Neuronal stem cell (in vitro differentiated cells): ENCODE data around the gene IGFL2.

Experiments used
- DNase-seq: peaks from one replicate; pipeline ENCODE4 v3.0.0-alpha.2; 2013; ENCODE audit warnings: low spot score
- H2AFZ ChIP-seq: one replicate; pipeline ENCODE4 v1.6.1; 2013; ENCODE audit warnings: mild to moderate bottlenecking, low read length, inconsistent platforms
- H2AK5ac ChIP-seq: 2 replicates; pipeline ENCODE4 v1.6.1; 2013; ENCODE audit warnings: low read depth, mild to moderate bottlenecking, inconsistent platforms, low read length, moderate library complexity, mixed read lengths
- H2BK120ac ChIP-seq: 2 replicates; pipeline ENCODE4 v1.6.1; 2013; ENCODE audit warnings: low read depth, mild to moderate bottlenecking, inconsistent platforms, low read length, moderate library complexity, mixed read lengths
- H2BK12ac ChIP-seq: one replicate; pipeline ENCODE4 v1.6.1; 2013; ENCODE audit warnings: low read length, inconsistent platforms
- H2BK15ac ChIP-seq: 2 replicates; pipeline ENCODE4 v1.6.1; 2013; ENCODE audit warnings: mild to moderate bottlenecking, low read length, inconsistent platforms, mixed read lengths
- H2BK5ac ChIP-seq: one replicate; pipeline ENCODE4 v1.6.1; 2013; ENCODE audit warnings: inconsistent platforms, mild to moderate bottlenecking, low read length, moderate library complexity
- H3K14ac ChIP-seq: one replicate; pipeline ENCODE4 v1.6.1; 2013; ENCODE audit warnings: low read length, inconsistent platforms
- H3K18ac ChIP-seq: 2 replicates; pipeline ENCODE4 v1.6.1; 2013; ENCODE audit warnings: low read length, inconsistent platforms
- H3K23ac ChIP-seq: 2 replicates; pipeline ENCODE4 v1.6.1; 2013; ENCODE audit warnings: low read depth, mild to moderate bottlenecking, mixed read lengths, low read length, inconsistent platforms; ENCODE audit not compliant: poor library complexity
- H3K27ac ChIP-seq: replicated peaks from 3 replicates; pipeline ENCODE4 v1.5.1; 2013; ENCODE audit warnings: low read length, inconsistent platforms
- H3K27me3 ChIP-seq, 3 experiments: 2 replicates each; pipeline ENCODE4 v1.6.1; 2013; ENCODE audit warnings: low read length in 3 of 3, mild to moderate bottlenecking in 2 of 3, inconsistent platforms in 1 of 3, low read depth in 1 of 3, mixed read lengths in 1 of 3, moderate library complexity in 1 of 3; ENCODE audit not compliant: control insufficient read depth in 3 of 3, insufficient read depth in 3 of 3
- H3K36me3 ChIP-seq, 2 donors: replicated peaks in 1 of 2; 2 replicates each; pipeline ENCODE4 v1.6.1; 2013; ENCODE audit warnings: low read length in 2 of 2; ENCODE audit not compliant: control insufficient read depth in 2 of 2, insufficient read depth in 2 of 2
- H3K4ac ChIP-seq: 2 replicates; pipeline ENCODE4 v1.6.1; 2013; ENCODE audit warnings: inconsistent platforms, mild to moderate bottlenecking, low read length, moderate library complexity
- H3K4me1 ChIP-seq, 2 donors: 1 replicate in 1 of 2; 2 replicates in 1 of 2; pipeline ENCODE4 v1.6.1; 2013; ENCODE audit warnings: low read length in 2 of 2, low read depth in 1 of 2; ENCODE audit not compliant: control insufficient read depth in 2 of 2, insufficient read depth in 1 of 2
- H3K4me2 ChIP-seq: one replicate; pipeline ENCODE4 v1.6.1; 2013; ENCODE audit warnings: mild to moderate bottlenecking, low read length, inconsistent platforms; ENCODE audit not compliant: insufficient read depth, poor library complexity, severe bottlenecking
- H3K4me3 ChIP-seq, 2 donors: 2 replicates each; pipeline ENCODE4 v1.5.1; 2013; ENCODE audit warnings: low read length in 2 of 2, mild to moderate bottlenecking in 2 of 2, inconsistent platforms in 1 of 2, moderate library complexity in 1 of 2
- H3K79me1 ChIP-seq: one replicate; pipeline ENCODE4 v1.6.1; 2013; ENCODE audit warnings: low read depth, mild to moderate bottlenecking, inconsistent platforms, low read length, moderate library complexity
- H3K9ac ChIP-seq: one replicate; pipeline ENCODE4 v1.6.1; 2013; ENCODE audit warnings: mild to moderate bottlenecking, low read depth, low read length, inconsistent platforms; ENCODE audit not compliant: poor library complexity
- H3K9me3 ChIP-seq, 2 donors: replicated peaks in 1 of 2; 2 replicates each; pipeline versions ENCODE3 to v1.6.1; 2013; ENCODE audit warnings: low read length in 2 of 2, mild to moderate bottlenecking in 2 of 2, inconsistent platforms in 1 of 2, low read depth in 1 of 2, mixed read lengths in 1 of 2, moderate library complexity in 1 of 2; ENCODE audit not compliant: control insufficient read depth in 2 of 2, insufficient read depth in 1 of 2
- H4K8ac ChIP-seq: one replicate; pipeline ENCODE4 v1.6.1; 2013; ENCODE audit warnings: low read depth, mild to moderate bottlenecking, inconsistent platforms, low read length, moderate library complexity
- H4K91ac ChIP-seq: one replicate; pipeline ENCODE4 v1.6.1; 2013; ENCODE audit warnings: low read length, low read depth, mild to moderate bottlenecking, inconsistent platforms; ENCODE audit not compliant: poor library complexity
- WGBS, 2 donors: extraction: QIAGEN DNeasy Blood & Tissue Kit; methylation state at CpG; one replicate each; pipeline ENCODE4 v1.1.7; 2013; ENCODE audit warnings: missing lambda C conversion rate in 2 of 2, mixed read lengths in 1 of 2; ENCODE audit not compliant: insufficient read length in 2 of 2, insufficient replicate concordance in 1 of 2; ENCODE audit errors: extremely low coverage in 2 of 2; 5-methylcytosine and 5-hydroxymethylcytosine counted together

The IGFL2 gene

DNA sequence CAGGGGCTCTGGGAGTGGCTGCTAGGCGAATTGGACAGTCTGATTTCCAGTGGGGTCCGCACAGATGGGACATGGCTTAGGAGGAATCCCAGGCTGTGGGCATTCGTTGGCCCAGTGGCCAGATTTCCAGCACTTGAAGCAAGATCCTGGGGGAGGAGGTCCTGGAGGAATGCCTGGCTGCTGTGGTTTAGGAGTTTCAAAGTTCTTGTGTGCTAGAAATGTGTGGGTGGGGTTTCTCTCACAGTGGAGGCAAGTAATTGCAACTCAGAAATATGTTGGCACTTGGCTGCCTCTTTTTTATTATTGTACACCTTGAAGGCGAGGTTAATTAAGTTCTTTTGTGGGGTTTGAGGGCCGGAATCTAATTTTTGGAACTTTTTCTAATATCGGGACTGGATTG, 40.7 kb upstream of the IGFL2 start:
- H4K91ac ChIP-seq, result no peak overlapping the region
- peaks cover 0 to 17% (median 0%) of the 10 kb centered on the region in 3 experiments for H3K27me3 ChIP-seq
- no peak overlapping the region for H3K4ac ChIP-seq
- no peak overlapping the region for H3K4me3 ChIP-seq
- H3K23ac ChIP-seq, result no peak overlapping the region
- no peak overlapping the region for H2BK15ac ChIP-seq
- no peaks in the 10 kb centered on the region for H3K9me3 ChIP-seq
- H2BK5ac ChIP-seq, result no peak overlapping the region
- no peak overlapping the region for H4K8ac ChIP-seq
- no peak overlapping the region for H3K9ac ChIP-seq
- no peak overlapping the region for H3K14ac ChIP-seq
- no peak overlapping the region for H3K4me2 ChIP-seq
- H2AFZ ChIP-seq, result no peak overlapping the region
- DNase-seq, result no peak
- H2AK5ac ChIP-seq, result no peak overlapping the region
- no peak overlapping the region for H2BK12ac ChIP-seq
- H3K4me1 ChIP-seq, result no peaks in the 10 kb centered on the region
- WGBS, 2 donors, result no CpG with 5 or more reads among the region's 6 CpGs
- no peaks in the 10 kb centered on the region for H3K79me1 ChIP-seq
- no peak overlapping the region for H2BK120ac ChIP-seq
- no peaks in the 10 kb centered on the region for H3K36me3 ChIP-seq
- H3K18ac ChIP-seq, result no peak overlapping the region
- H3K27ac ChIP-seq, result no peak overlapping the region

DNA sequence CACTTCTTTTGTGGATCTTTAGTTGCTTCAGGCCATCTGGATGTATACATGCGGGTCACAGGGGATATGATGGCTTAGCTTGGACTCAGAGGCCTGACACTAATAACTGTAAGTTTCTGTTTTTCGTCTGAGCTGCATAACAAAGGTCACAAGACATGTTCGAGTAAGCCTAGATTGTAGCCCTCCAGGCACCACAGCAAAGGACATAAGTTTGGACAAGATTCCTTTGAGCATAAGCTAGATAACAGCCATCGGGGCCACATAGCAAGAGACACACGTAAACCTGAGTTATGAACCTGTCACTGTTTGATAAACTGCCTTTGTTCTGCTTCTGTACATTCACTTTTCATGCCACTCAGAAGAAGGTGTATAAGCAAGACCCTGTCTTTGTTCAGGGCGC, 38.2 kb upstream of the IGFL2 start:
- Histone ChIP-seq H3K9ac (no peak overlapping the region), H2BK12ac (no peak overlapping the region), H3K23ac (no peak overlapping the region), H2AK5ac (no peak overlapping the region), H4K91ac (no peak overlapping the region), H3K27ac (no peak overlapping the region), H2BK15ac (no peak overlapping the region), H2AFZ (no peak overlapping the region), H3K36me3 (no peaks in the 10 kb centered on the region), H3K27me3 (peaks cover 0 to 9% (median 0%) of the 10 kb centered on the region in 3 experiments), H3K4me3 (no peak overlapping the region), H3K18ac (no peak overlapping the region), H3K14ac (no peak overlapping the region), H3K79me1 (no peaks in the 10 kb centered on the region), H3K4me1 (no peaks in the 10 kb centered on the region), H3K4me2 (no peak overlapping the region), H3K9me3 (no peaks in the 10 kb centered on the region), H3K4ac (no peak overlapping the region), H4K8ac (no peak overlapping the region), H2BK5ac (no peak overlapping the region), H2BK120ac (no peak overlapping the region)
- no CpG with 5 or more reads among the region's 6 CpGs for WGBS, 2 donors
- DNase-seq, result no peak

DNA sequence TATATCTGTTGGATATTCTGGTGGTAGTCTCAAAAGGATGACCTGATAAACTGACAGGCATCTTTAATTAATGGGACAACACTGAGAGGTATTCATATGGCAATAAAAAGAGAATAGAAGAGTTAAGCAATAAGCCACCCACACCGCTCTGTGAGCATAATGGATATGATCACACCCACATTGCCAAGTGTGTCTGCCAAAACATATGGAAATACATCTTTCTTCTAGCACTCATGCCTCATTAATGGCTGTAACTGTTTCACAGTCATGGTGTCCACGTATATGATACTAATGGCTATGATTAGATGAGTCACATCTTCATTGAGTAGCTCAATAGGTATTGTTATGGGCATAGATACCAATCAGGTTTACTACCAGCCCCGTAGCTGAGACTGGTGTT, 36.7 kb upstream of the IGFL2 start:
- Histone ChIP-seq H3K23ac (no peak overlapping the region), H3K27me3 (peaks cover 0 to 13% (median 0%) of the 10 kb centered on the region in 3 experiments), H3K36me3 (no peaks in the 10 kb centered on the region), H4K8ac (no peak overlapping the region), H2AFZ (no peak overlapping the region), H3K79me1 (no peaks in the 10 kb centered on the region), H3K14ac (no peak overlapping the region), H4K91ac (no peak overlapping the region), H3K4ac (no peak overlapping the region), H2AK5ac (no peak overlapping the region), H3K9me3 (no peaks in the 10 kb centered on the region), H3K9ac (no peak overlapping the region), H3K18ac (no peak overlapping the region), H2BK120ac (no peak overlapping the region), H3K4me2 (no peak overlapping the region), H2BK5ac (no peak overlapping the region), H3K27ac (no peak overlapping the region), H2BK12ac (no peak overlapping the region), H2BK15ac (no peak overlapping the region), H3K4me3 (no peak overlapping the region), H3K4me1 (peaks cover 4% of the 10 kb centered on the region in 2 donors)
- no CpG with 5 or more reads among the region's 3 CpGs for WGBS, 2 donors
- DNase-seq, result no peak

DNA sequence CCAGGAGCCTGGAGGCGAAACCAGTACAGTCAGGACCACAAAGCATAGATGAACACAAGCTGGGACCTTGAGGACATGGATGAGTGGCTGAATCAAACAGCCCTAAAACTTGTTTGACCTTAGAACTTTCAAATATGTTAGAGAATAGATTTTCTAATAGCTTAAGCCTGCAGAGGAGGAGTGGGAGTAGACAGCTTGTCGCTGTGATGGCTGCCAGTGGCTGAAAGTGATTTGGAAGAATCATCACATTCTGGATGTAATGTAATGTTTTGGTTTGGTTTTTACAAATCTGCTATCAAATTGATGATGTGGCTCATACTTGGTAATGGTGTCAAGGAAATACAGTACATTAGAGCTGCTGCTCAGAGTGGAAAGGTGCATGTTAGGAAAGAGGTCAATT, 35.5 kb upstream of the IGFL2 start:
- no peak overlapping the region for H2BK12ac ChIP-seq
- H3K27me3 ChIP-seq, result peaks cover 0 to 13% (median 0%) of the 10 kb centered on the region in 3 experiments
- H3K9ac ChIP-seq, result no peak overlapping the region
- no peak overlapping the region for H3K4me3 ChIP-seq
- no peaks in the 10 kb centered on the region for H3K9me3 ChIP-seq
- H4K8ac ChIP-seq, result no peak overlapping the region
- no peak overlapping the region for H4K91ac ChIP-seq
- no peaks in the 10 kb centered on the region for H3K79me1 ChIP-seq
- H3K18ac ChIP-seq, result no peak overlapping the region
- H3K4me1 ChIP-seq, result peaks cover 4% of the 10 kb centered on the region in 2 donors
- H2AK5ac ChIP-seq, result no peak overlapping the region
- no CpG with 5 or more reads among the region's 2 CpGs for WGBS, 2 donors
- H3K23ac ChIP-seq, result no peak overlapping the region
- H2BK120ac ChIP-seq, result no peak overlapping the region
- DNase-seq, result no peak
- H3K4me2 ChIP-seq, result no peak overlapping the region
- no peak overlapping the region for H2BK5ac ChIP-seq
- H3K4ac ChIP-seq, result no peak overlapping the region
- H3K27ac ChIP-seq, result no peak overlapping the region
- H3K36me3 ChIP-seq, result no peaks in the 10 kb centered on the region
- H2AFZ ChIP-seq, result no peak overlapping the region
- H2BK15ac ChIP-seq, result no peak overlapping the region
- H3K14ac ChIP-seq, result no peak overlapping the region
